HG03442 (cell line): ENCODE data around the gene NDUFB11.

Experiments
- ATAC-seq: cut with Tn5 transposase; IDR thresholded peaks from one replicate; pipeline ENCODE4 v1.9.1; 2021; ENCODE audit warnings: mild to moderate bottlenecking, moderate library complexity; ENCODE audit not compliant: unreplicated experiment

NDUFB11 gene

GRCh38 chrX:47174846-47175587 lies 30.5 kb upstream of the NDUFB11 start:
- ATAC-seq: no peak

DNA sequence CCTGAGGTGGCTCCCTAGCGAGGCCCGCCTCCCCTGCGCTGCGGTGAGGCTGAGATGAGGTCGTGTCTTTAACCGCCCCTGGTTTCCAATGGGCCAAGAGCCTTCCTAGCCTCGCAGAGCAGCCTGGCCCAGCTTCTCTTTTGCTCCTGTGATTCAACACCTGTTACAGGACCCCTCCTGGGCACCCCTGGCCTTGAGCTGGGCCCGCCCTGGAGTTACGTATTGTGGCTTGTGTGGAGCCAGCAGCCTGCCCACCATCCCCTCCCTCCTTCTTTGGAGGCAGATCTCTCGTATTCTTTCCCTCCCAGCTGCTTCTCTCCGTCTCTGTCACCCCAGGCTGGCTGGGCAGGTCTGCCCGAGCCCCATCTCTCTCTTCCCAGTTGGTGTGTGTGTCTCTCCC lies 29.9 kb upstream of the NDUFB11 start:
- ATAC-seq: no peak

GRCh38 chrX:47172971-47173792 lies 28.7 kb upstream of the NDUFB11 start:
- no peak for ATAC-seq

- no peak for ATAC-seq
These were observed 28.0 kb upstream of the NDUFB11 start for GRCh38 chrX:47172549-47172948.

GRCh38 chrX:47171996-47172395 lies 27.5 kb upstream of the NDUFB11 start:
- no peak for ATAC-seq

DNA sequence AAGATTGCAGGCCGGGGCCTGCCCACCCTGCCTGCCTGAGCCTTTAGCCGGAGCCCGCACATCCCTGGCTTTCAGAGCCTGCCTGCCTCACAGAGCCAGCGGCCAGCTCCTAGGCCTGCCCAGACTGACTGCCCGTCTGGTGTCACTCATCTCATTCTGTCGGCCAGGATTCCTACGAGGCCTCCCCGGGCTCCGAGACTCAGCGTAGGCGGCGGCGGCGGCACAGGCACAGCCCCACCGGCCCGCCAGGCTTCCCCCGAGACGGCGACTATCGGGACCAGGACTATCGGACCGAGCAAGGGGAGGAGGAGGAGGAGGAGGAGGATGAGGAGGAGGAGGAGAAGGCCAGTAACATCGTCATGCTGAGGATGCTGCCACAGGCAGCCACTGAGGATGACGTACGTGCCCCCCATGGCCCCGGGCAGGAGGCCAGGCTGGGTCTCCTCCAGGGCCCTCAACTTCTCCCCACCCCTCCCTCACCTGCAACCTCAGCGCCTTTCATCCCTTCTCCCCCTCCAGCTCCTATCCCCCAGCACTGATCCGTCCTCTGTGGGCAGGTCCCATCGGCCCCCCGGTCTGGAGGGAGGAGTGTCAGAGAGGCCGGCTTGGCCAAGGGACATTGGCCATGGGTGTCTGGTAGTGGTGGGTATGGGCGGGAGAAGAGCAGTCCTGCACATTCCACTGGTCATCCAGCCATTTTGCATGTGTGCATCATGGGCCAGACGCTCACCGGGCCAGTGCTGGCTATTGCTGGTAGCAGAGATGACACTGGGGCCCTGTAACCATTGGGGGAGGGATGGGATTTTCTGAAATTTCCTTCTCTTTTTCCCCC lies 26.6 kb upstream of the NDUFB11 start:
- ATAC-seq: no peak

DNA sequence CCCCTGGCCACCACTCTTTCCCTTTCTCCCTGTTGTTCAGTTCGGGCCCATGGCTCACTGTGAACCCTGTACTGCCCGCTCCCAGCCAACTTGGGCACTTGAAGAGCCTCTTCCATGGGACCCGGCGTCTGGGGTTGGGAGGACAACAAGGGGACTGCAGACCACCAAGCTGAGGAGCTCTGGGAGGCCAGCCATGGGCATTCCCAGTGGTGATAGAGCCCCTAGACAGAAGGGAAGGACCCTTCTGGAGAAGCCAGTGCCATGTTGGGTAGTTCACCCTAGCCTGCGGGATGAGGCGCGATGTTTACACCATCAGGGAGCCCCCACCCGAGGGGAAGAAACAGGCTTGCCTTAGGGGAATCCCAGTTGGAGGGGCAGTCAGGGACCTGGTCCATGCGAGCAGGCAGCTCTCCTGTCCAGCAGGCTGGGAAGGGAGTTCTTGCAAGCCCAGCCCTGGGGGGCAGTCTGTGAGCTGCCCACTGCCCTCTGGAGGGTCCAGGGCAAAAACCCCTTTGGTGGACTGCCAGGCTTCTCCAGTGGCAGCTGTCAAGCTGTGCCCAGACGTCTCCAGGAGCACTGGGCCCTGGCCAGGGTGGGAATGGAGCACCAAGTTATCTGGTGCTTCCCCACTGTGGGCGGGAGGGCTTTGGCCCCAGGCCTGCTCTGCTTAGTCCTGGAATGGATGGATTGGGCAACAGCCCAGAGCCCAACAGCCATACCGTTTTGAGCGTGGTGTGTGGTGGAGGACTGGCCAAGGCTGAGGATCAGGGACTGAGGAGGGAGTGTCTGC lies 25.4 kb upstream of the NDUFB11 start:
- no peak for ATAC-seq

GRCh38 chrX:47169273-47169672 lies 24.8 kb upstream of the NDUFB11 start:
- ATAC-seq: no peak

- ATAC-seq: no peak
These were observed 24.1 kb upstream of the NDUFB11 start for GRCh38 chrX:47168495-47169073.

- ATAC-seq: no peak
These were observed 21.6 kb upstream of the NDUFB11 start for GRCh38 chrX:47166126-47166525.

GRCh38 chrX:47164420-47164819 lies 19.9 kb upstream of the NDUFB11 start:
- ATAC-seq: no peak

DNA sequence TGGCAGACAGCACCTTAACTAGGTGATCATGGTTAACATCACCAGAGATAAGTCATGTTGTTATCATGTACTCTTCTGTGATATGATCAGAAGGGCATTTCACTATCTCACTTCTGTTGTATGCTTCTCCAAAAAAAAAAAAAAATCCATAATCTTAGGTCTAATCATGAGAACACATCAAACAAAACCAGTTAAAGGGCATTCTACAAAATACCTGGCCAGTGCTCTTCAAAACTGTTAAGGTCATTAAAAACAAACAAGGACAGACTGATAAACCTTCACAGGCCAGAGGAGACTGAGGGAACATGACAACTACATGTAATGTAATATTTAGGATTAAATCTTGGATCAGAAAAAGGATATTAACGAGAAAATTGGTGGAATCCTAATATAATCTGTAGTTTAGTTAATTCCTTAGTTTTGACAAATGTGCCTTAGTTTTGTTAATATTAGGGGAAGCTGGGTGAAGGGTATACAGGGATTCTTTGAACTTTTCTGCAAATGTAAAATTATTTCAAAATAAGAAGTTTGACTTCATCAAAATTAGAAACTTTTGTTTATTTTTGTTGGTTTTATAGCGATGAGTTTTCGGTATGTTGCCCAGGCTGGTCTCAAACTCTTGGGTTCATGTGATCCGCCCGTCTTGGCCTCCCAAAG lies 18.6 kb upstream of the NDUFB11 start:
- ATAC-seq: no peak

GRCh38 chrX:47160781-47161180 lies 16.3 kb upstream of the NDUFB11 start:
- no peak for ATAC-seq

DNA sequence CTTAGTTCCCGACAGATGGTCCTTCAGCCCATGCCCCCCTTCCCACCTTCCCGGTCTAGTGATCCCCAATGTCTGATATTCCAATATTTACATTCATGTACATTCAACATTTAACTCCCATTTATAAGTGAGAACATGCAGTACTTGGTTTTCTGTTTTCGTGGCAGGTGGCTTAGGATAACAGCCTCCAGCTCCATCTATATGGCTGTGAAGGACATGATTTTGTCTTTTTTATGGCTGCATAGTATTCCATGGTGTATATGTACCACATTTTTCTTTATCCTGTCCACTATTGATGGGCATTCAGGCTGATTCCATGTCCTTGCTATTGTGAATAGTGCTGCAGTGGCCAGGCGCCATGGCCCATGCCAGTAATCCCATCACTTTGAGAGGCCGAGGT lies 14.3 kb upstream of the NDUFB11 start:
- ATAC-seq: no peak

- no peak for ATAC-seq
These were observed 13.6 kb upstream of the NDUFB11 start for GRCh38 chrX:47158131-47158530.

DNA sequence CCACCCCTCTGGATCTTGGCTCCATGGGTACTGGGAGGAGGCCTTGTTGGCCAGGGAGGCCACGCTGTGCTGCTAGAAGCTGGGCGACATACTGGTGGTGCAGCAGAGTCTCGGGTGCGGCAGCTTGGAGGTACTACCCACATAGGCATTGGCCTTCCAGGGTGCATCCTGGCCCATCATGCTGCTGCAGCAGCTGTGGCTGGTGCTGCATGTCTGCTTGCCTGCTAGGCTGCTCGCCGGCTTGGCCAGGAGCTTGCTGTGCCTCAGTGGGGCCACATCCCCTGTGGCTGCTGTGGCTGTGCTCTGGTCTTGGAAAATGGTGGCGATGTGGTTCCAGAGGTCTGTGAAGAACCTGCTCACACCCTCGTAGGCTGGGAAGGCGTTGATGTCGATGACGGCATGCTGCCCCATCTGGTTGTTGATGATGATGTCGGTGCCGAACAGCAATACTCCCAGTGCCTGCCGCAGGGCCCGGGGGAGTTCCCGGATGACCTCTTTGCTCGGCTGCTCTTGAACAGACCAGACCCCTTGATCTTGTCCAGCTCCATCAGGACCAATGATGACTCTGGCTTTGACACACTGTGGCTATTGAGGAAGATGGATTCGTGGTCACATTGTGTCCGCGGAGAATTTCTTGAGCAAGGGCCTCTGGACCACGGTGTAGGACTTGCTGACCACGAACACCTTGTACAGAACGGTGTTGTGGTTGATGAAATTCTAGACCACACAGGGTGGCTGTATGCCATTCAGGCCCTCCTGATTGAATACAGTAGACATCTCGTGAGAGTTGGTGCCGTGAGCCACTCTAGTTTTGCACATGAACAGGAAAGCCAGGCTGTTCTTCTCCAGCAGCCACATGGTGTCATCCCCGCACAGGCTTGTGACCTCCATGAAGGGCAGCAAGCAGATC lies 12.4 kb upstream of the NDUFB11 start:
- no peak for ATAC-seq

- ATAC-seq: no peak
These were observed 6.9 kb upstream of the NDUFB11 start for GRCh38 chrX:47151435-47151834.

DNA sequence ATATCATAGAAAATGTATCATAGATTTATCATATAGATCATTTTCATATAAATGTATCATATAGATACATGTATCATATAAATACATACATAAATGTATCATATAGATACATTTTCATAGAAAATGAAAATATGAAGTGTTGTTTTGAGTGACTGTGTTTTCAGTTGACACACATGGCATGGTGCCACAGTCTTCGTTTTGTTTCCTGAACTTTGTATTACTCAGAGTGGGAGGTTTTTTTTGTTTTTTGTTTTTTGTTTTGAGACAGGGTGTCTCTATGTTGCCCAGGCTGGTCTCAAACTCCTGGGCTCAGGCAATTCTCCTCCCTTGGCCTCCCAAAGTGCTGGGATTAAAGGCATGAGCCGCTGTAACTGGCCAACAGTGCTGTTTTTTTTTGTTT lies 4.4 kb upstream of the NDUFB11 start:
- no peak for ATAC-seq
